Ovary (tissue), 9 donors: ENCODE measurements around the gene SIK1. TPM values are rescaled to one million over a fixed set of nuclear protein-coding genes. Genes with fewer than 3 reads are reported as not detected.
"Not testable (repeated sequence)": the region's sequence is repeated elsewhere in the genome, so short reads cannot be mapped to it uniquely, and the experiment has no call there.

Experiments
- DNase-seq, 5 donors: peaks; one replicate each; pipeline ENCODE4 v3.0.0-alpha.2; 2019 to 2020
- H3K27ac ChIP-seq, 2 donors: fragments of 200-600 bp; one replicate each; pipeline versions ENCODE4 v1.5.1 to v1.8.0; 2019 to 2022
- H3K27me3 ChIP-seq: fragments of 200-600 bp; one replicate; pipeline ENCODE4 v1.8.0; 2022
- H3K36me3 ChIP-seq: fragments of 200-600 bp; sonication (generic); one replicate; pipeline ENCODE4 v1.5.1; 2019
- H3K4me1 ChIP-seq: one replicate; pipeline ENCODE4 v1.8.1; 2013; ENCODE audit warnings: mild to moderate bottlenecking, moderate library complexity; ENCODE audit not compliant: insufficient read depth
- H3K4me3 ChIP-seq: fragments of 200-600 bp; sonication (generic); one replicate; pipeline ENCODE4 v1.5.1; 2017
- H3K9me3 ChIP-seq, 2 donors: fragments of 200-600 bp in 1 of 2; sonication (generic) in 1 of 2; one replicate each; pipeline versions ENCODE4 v1.5.1 to v1.8.1; 2013 to 2019; ENCODE audit warnings: mild to moderate bottlenecking in 1 of 2, moderate library complexity in 1 of 2
- WGBS, 3 donors: extraction: QIAGEN DNeasy Blood & Tissue Kit in 1 of 3; methylation state at CpG; one replicate each; pipeline versions ENCODE4 v1.1.5 to v1.1.7; 2013 to 2017; 5-methylcytosine and 5-hydroxymethylcytosine counted together
- intact Hi-C, 4 donors: fragments of 100-400 bp; cut with DNase I; formaldehyde crosslinking; loops; one replicate each; pipeline versions ENCODE4 v1.11.0 to v1.15.1; 2022 to 2023
- polyA plus RNA-seq, 2 donors: library from polyadenylated mRNA; stranded (reverse); fragments of 200-250 nt in 1 of 2; fragments of 350-450 nt in 1 of 2; fragmentation: Illumina TruSeq in 1 of 2; extraction: RNeasy Lipid Tissue Mini Kit (QIAGEN cat#74804) in 1 of 2; gene quantifications; one replicate each; pipeline ENCODE4 v1.2.3, GENCODE V29; 2013 to 2014
- total RNA-seq, 7 donors: library from RNA; depleted of rRNA in 2 of 7; stranded (reverse); fragments of >200 nt in 2 of 7; fragmentation: NEBNext Ultra II Directional in 3 of 7; extraction: Animal tissue kit (Norgen Biotek cat#: 25700) in 3 of 7; gene quantifications; one replicate each; pipeline versions ENCODE4 v1.1.0 to v1.2.4, GENCODE V29; 2016 to 2023
- donor health status: DM: no; HTN: no; CAD: no; lungs with moderate emphysema.
- donor health status: DM: no; HTN: no; CAD: no.
- donor health status: Bipolar disorder and iron deficiency.
- donor health status: DM: yes; HTN: yes; CAD: no.
- donor health status: DM: no; HTN: no; CAD: no.
- donor health status: DM: yes; HTN: yes; CAD: no.

The SIK1 gene
- total and polyA plus RNA-seq, 9 donors = 6.3 to 278 (median 63.0) TPM

DNA sequence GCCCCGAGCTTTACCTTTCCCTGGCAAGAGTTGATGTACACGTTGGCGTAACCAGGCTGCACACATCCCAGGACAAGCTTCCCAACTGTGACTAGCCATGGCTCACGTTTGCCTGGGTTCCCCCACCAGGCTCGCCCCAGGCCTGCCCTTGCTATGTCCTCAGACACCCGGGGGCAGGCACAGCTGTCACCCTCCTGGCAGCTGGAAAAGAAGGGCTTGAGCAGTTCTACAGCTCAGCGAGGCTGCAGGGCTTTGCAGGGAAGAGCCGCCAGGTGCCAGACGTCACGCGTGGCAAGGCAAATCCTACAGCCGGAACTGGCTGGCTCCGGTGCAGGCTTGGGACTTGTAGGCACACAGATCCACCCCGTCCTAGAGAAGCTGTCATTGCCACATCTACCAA is 22.5 kb downstream of the SIK1 start:
- no CpG with 5 or more reads among the region's 14 CpGs for WGBS, 3 donors
- intact Hi-C loops, H3K36me3 ChIP-seq, DNase-seq, H3K9me3 ChIP-seq, H3K27ac ChIP-seq, H3K4me3 ChIP-seq, H3K27me3 ChIP-seq, H3K4me1 ChIP-seq: not testable (repeated sequence)

DNA sequence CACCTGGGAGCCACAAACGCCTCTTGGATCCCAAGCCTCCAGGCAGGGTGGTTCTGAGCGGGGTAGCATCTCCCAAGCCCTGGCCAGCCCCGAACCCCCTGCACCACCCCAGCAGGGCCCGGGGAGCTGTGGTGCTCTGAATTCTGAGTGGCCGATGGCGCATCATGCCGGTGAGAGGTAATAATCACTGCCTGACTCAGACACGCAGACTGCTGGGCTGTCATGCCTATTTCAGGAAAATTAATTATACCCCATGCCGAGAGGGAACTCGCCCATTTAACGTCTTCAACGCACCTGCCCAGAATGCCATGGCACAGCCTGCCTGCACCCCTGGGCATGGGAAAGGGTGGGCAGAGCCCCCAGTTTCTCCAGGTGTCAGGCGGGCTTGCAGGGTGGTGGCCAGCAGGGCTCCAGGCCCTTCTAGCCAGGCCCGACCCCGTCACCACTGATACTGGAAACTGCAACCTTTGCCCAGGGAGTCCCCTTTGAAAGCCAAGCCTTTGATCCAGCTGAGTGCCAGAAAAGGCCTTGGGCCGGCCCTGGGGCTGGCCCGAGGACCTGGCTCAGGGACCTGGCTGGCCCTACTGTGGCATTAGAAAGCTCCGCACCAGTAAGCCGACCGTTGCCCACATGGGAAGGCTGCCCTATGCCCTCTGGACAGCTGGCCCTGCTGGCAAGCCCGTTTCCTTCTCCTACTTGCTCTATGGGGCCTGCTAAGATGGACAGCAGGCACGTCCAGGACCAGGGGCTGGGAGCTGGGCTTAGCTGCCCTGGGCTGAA is 23.1 kb downstream of the SIK1 start:
- H3K27ac ChIP-seq, DNase-seq, intact Hi-C loops: not testable (repeated sequence)

DNA sequence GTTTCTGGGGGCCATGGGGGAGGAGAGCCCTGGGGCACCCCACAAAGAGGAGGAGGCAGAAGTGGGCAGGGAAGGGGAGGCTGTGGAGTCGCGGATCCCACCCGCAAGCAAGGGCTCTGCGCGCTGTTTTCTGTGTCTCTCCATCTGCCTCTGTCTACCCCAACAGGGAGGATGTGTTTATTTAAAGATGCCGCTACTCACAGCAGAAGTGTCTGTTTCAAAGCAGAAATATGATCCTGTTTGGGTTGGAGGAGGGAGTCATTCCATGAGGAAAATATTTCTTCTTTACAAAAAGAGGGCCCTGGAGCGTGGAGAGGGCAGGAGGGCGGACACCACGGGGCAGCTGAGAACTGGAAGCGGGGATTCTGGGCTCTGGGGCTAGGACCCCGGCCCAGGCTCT is 25.8 kb downstream of the SIK1 start:
- H3K27ac ChIP-seq, H3K9me3 ChIP-seq, intact Hi-C loops, DNase-seq, H3K36me3 ChIP-seq, H3K4me1 ChIP-seq, H3K4me3 ChIP-seq, H3K27me3 ChIP-seq: not testable (repeated sequence)
- no CpG with 5 or more reads among the region's 11 CpGs for WGBS, 3 donors

More for the DNA sequence above, 23.1 kb downstream of the SIK1 start:
- not testable (repeated sequence) for H3K9me3 ChIP-seq, H3K27me3 ChIP-seq, H3K4me1 ChIP-seq, H3K36me3 ChIP-seq, H3K4me3 ChIP-seq
- 82% methylated on average over 7 of the region's 22 CpGs; no CpG with 5 or more reads in 2 of the 3 donors for WGBS, 3 donors

- WGBS, 3 donors = no CpG with 5 or more reads among the region's 15 CpGs
Observed at GRCh38 chr21:43399595-43400015, 27.3 kb downstream of the SIK1 start.

GRCh38 chr21:43399136-43399535 is 27.8 kb downstream of the SIK1 start:
- no CpG with 5 or more reads among the region's 28 CpGs for WGBS, 3 donors

More at GRCh38 chr21:43399595-43400015, 27.3 kb downstream of the SIK1 start:
- intact Hi-C loops, H3K4me1 ChIP-seq, H3K4me3 ChIP-seq, DNase-seq, H3K36me3 ChIP-seq, H3K27me3 ChIP-seq, H3K9me3 ChIP-seq, H3K27ac ChIP-seq: not testable (repeated sequence)

GRCh38 chr21:43398533-43398932 is 28.4 kb downstream of the SIK1 start:
- H3K27ac ChIP-seq, DNase-seq, H3K4me1 ChIP-seq, H3K27me3 ChIP-seq, H3K36me3 ChIP-seq, H3K9me3 ChIP-seq, H3K4me3 ChIP-seq, intact Hi-C loops: not testable (repeated sequence)
- no CpG with 5 or more reads among the region's 12 CpGs for WGBS, 3 donors

More at GRCh38 chr21:43399136-43399535, 27.8 kb downstream of the SIK1 start:
- H3K4me1 ChIP-seq, H3K9me3 ChIP-seq, DNase-seq, H3K27ac ChIP-seq, H3K27me3 ChIP-seq, intact Hi-C loops, H3K36me3 ChIP-seq, H3K4me3 ChIP-seq: not testable (repeated sequence)

DNA sequence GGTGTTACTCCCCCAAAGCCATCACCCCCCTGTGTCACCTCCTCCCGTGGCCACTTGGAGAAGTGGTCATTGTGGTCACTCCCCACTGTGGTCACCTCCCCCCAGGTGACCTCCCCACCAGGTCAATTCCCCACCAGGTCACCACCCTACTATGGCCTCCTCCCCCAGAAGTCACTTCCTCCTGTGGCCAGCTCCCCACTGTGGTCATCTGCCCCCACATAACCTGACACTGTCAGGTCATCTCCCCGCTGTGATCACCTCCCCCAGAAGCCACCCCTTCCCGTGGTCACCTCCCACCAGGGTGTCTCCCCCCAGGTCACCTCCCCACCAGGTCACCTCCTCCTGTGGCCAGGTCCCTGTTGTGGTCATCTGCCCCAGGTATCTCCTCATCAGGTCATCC is 28.9 kb downstream of the SIK1 start:
- H3K27me3 ChIP-seq, DNase-seq, H3K4me3 ChIP-seq, H3K27ac ChIP-seq, H3K4me1 ChIP-seq, H3K9me3 ChIP-seq, intact Hi-C loops, H3K36me3 ChIP-seq: not testable (repeated sequence)
- WGBS, 3 donors = no CpG with 5 or more reads among the region's 3 CpGs

DNA sequence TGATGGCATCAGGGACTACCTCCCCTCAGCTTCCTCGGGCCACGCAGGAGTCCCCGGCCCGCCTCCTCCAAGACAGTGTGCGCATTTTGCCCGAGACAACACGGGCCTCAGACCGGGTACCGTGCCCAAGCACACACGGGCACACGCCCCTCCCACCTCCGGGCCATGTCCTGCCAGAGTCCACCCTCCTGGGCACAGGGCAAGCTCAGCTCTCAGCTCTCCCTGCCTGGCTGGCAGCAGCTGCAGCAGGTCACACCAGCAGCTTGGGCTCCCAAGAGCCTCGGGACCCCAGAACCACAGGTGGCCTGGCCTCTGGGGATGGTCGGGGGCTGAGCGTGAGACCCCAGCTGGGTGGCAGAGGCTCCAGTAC is 29.5 kb downstream of the SIK1 start:
- DNase-seq, H3K27me3 ChIP-seq, H3K9me3 ChIP-seq, H3K36me3 ChIP-seq, H3K27ac ChIP-seq, H3K4me3 ChIP-seq, H3K4me1 ChIP-seq, intact Hi-C loops: not testable (repeated sequence)
- WGBS, 3 donors = no CpG with 5 or more reads among the region's 15 CpGs

- intact Hi-C loops, H3K4me1 ChIP-seq, H3K9me3 ChIP-seq, H3K4me3 ChIP-seq, H3K36me3 ChIP-seq, H3K27ac ChIP-seq, DNase-seq, H3K27me3 ChIP-seq: not testable (repeated sequence)
- WGBS, 3 donors = no CpG with 5 or more reads among the region's 27 CpGs
Observed at GRCh38 chr21:43396788-43397438, 30.0 kb downstream of the SIK1 start.

DNA sequence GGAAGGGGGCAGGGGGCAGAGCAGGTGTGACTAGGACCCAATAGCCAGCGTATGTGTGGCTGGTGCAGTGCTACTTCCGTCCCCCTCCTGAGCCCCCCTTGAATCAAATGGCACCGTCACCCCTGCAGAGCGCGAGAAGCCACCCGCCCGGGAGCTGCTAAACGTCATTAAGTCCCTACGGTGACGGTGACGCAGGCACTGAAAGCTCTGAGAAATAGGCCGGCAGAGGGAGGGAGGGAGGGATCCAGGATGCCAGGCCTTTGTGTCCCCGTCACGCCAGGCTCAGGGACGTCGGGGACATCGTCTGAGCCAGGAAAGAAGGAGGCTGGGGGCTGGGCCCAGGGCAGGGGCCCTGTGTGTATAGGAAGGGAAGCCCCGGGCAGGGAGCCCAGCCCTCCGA is 43.6 kb downstream of the SIK1 start:
- H3K4me1 ChIP-seq, H3K4me3 ChIP-seq, H3K9me3 ChIP-seq, H3K27ac ChIP-seq, H3K27me3 ChIP-seq, DNase-seq, H3K36me3 ChIP-seq, intact Hi-C loops: not testable (repeated sequence)
- no CpG with 5 or more reads among the region's 19 CpGs for WGBS, 3 donors

- H3K4me3 ChIP-seq, H3K9me3 ChIP-seq, H3K36me3 ChIP-seq, H3K27me3 ChIP-seq, H3K4me1 ChIP-seq, H3K27ac ChIP-seq, intact Hi-C loops, DNase-seq: not testable (repeated sequence)
- WGBS, 3 donors = 12 to 28% methylated on average over 5 to 7 of the region's 10 CpGs; no CpG with 5 or more reads in 1 of the 3 donors
Observed at GRCh38 chr21:43382902-43383301, 44.0 kb downstream of the SIK1 start.

GRCh38 chr21:43380852-43381533 is 45.9 kb downstream of the SIK1 start:
- intact Hi-C loops, H3K9me3 ChIP-seq, H3K4me3 ChIP-seq, DNase-seq, H3K4me1 ChIP-seq, H3K27ac ChIP-seq, H3K36me3 ChIP-seq, H3K27me3 ChIP-seq: not testable (repeated sequence)
- WGBS, 3 donors = 90% methylated on average over 6 of the region's 28 CpGs; no CpG with 5 or more reads in 2 of the 3 donors
